HG03175 (cell line): ENCODE results near the gene EFHD1.
"Not testable (repeated sequence)": the region's sequence is repeated elsewhere in the genome, so short reads cannot be mapped to it uniquely, and the experiment has no call there.

Experiments used
- ATAC-seq: cut with Tn5 transposase; IDR thresholded peaks from one replicate; pipeline ENCODE4 v1.9.1; 2021; ENCODE audit warnings: mild to moderate bottlenecking, moderate library complexity; ENCODE audit not compliant: unreplicated experiment

The EFHD1 gene

DNA sequence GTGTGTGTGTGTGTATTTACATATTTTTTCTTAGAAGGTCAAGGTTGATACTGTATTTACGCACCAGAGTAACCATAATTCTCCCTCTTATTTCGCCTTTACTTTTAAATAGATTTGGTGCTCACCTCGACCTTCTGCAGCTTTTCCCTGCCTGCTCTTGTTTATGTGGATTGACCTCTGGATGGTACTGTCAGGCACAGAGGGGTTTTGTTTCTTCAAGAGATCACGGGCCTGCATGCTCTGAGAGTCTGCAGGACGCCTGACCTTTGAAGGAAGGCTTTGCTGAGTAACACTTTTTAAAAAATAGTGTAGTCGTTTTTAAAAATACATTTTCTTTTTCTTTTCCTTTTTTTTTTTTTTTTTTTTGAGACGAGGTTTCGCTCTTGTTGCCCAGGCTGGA lies 18.1 kb upstream of the EFHD1 start:
- no peak for ATAC-seq

DNA sequence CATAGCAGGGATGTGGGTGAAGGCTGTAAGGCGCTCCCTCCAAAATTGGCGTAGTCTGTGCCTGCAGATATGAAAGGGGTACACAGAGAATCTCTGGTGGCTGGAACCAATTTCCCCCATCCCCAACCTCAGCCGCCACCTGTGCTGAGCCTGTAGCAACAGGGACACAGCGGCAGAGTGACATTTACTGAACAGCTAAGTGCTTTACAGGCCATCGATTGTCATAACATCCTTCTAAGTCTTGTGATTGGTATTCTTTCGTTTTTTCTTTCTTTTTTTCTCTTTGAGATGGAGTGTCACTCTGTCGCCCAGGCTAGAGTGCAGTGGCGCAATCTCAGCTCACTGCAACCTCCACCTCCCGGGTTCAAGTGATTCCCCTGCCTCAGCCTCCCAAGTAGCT lies 12.2 kb upstream of the EFHD1 start:
- no peak for ATAC-seq

DNA sequence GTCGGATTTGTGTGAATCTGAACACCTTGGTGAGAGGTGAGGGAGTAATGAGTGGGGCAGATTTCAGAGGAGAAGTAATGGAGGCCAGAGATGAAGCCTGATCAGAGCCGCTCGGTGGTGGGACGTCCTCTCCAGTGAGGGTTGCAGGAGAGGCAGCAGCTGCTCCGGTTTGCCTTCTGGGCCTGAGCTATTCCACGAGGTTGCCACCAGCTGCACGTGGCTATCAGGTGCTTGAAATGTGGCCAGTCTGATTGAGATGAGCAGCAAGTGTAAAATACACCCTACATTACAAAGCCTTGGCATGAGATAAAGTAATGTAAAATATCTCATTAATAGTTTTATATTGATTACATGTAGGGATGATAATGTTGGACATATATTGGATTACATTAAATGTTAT lies 10.8 kb upstream of the EFHD1 start:
- ATAC-seq: no peak

DNA sequence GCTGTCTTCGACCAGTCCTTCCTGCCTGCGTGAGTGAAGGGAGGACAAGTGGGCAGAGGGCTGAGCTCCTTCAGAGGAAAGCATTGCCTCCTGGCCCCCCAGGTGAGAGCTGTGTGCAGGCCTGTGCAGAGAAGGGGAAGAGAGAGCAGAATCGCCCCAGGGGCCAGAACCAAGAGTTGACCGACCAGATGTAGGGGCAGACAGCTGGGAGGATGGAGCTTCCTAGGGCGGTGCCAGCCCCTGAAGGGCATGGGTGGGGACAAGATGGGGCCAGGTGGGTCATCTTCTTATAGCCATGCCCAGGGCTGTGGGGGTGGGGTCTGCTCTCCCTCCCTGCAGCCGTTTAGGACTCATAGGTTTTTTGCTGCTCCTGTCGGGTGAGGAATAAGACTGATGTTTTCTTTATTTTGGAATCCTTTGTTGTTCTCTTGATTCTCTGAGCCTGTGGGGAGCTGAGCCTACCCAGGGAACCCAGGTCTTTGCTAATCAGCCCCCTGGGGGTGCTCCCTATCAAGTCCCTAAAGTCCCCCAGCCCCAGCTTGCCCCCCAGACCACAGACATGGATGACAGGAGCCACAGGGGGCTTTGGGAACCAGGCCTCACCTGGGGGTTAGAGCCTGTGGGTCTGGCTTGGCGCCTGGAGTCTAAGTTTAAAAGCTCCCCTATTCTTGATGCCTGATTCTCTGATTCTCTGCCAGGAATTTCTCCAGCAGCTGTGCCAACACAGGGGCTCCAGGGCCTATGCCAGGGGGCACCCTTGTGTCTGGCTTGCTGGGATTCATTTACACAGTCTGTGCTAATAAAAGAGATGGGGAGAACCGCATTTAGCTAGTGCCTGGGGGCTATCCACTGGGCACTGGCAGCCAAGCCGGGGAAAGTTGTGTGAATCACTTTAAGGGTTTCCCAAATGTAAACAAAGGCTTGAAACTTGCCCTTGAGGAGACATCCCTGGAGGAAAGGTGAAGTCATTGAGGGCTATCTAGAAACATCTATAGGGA lies 9.3 kb upstream of the EFHD1 start:
- ATAC-seq: no peak

DNA sequence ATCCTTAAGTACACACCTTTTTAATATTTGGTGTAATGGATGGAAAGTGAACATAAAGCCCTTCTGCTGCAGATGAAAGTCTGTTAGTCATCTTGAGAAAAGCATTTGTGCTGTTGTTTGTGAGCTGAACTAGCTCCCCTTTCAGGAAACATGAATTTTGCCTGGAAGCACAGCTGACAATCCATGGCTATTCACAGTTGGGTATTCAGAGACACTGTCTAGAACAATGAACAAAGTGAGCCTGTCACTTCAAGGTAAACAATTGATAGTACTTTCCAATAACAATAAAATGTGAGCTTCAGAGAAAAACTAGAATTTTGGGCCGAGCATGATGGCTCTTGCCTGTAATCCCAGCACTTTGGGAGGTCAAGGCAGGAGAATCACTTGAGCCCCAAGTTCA lies 6.8 kb upstream of the EFHD1 start:
- no peak for ATAC-seq

DNA sequence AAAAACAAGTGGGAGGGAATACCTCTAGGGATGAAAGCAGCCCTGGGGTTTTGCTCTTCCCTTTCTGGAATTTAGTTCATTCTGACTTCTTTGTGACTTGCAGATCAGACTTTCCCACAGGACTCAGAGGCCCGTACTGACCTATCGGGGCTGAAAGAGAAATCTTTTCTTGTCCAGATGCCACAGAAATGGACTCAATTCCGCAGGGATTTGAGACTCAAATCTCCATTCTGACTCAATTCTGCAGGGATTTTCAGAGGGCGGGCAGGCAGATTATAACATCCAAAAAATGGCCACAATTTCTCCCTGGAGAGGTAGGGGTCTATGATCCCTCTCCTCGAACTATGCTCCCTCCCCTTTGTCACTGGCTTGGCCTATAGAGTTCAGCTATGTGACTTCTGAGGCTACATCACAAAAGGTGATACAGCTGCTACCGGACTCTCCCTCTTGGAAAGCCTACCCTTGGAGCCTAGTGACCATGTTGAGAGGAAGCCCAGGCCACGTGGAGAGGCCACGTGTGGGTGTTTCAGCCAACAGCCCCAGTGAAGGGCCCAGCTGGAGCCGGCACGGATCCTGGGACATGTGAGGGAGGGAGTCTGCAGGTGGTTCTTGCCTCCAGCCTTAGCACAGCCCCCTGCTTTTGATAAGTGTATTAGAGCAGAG lies 4.8 kb upstream of the EFHD1 start:
- no peak for ATAC-seq

DNA sequence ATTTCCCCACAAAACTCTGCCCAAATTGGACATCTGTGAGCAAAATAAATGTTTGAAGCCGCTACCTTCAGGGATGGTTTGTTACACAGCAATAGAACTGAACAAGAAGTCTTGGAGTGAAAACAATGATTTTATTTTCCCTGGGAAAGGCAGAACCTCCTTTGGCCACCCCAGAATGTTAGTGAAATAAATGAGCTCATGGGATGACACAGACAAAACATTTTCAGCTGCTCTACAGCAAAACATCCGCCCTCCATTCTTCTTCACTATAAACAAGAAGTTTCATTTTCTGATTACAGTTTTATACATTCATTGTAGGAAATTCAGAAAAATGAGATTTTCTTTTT lies 4.3 kb upstream of the EFHD1 start:
- no peak for ATAC-seq

DNA sequence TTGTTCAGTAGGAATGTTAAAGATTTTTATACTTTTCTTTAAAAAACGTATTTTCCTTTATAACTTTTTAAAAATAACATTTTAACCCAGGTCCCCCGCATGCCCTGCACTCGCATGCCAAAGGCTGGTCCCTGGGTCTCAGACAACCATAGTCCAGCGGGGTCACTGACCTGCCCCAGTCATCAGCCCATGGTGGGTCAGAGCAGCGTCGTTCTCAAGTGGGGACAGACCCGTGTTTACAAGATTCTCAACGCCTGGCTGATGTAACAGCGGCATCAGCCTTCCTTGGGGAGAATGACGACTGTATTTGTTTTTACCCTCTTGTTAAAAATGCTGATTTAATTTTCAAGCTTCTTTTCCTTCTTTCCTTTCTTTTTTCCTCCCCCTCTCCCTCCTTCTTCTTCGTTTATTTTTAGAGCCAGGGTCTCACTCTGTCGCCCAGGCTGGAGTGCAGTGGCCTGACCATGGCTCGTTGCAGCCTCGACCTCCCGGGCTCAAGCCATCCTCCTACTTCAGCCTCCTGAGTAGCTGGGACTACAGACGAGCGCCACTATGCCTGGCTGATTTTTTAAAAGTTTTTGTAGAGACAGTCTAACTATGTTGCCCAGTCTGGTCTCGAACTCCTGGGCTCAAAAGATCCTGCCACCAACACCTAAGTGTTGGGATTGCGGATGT lies 1.0 kb upstream of the EFHD1 start:
- no peak for ATAC-seq

DNA sequence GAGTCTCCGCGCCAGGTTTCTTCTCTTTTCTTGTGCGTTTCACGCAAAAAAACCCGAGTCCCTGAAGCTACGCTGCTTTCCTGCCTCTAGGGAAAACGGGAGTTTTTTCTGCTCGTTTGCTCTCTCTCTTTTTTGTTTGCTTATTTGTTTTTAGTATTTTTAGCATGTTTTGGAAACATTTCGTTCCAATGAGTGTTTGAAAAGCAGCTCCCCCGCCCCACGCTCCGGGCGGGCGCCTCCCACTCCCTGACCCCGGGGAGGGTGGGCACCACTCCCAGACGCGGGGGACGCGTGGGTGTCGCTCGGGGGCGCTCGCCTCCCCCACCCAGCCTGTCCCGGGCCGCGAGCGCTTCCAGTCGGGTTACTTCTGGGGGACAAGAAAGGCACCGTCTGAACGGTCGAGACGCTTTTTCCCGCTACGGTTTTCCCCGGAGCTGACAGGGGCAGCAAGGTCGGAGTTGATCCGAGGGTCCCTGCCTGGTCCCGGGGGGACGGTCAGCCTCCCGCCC lies 446 bp upstream of the EFHD1 start:
- ATAC-seq: no peak

DNA sequence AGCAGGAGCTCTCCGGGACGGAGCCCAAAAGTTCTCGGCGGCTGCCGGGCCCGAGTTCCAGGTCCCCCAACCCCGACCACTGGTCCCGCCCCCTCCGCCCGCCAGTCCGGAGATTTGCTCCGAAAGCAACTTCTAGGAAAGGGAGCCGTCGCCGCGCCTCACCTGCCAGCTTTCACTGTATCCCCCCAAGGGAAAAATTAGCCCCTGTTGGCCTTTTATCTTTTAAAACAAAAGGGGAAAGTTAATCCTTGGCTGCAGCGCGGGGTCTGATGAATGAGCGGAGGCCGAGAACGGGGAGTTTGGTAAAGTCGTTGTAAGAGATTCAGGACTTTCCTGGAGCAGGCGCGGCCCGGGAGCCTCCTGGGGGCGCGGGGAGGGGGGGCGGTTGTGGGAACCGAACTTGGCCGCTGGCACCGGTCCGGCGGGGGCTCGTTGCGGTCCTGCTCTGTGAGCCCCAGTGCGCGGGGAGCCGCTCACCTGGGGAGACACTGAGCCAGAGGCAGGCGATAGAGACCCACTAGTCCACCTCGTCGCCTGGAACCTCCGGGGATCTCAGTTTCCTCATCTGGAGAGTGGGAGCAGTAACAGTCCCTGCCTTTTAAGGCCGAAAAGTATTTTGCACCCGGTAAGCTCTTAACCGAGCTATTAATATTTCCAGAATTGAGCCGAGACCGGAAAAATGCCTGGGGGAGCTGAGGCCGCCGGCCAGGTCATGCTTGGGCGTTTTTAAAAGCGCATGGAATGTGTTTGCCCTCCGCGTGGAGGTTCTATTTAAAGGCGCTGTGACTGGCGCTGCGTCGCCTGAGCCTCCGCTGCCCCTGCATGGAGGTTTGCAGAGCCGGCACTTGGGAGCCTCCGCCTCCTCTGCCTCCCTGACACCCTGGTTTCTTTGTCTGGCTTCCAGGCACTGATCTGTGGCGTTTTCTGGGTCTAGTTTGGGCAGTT lies 1.1 kb downstream of the EFHD1 start:
- no peak for ATAC-seq

DNA sequence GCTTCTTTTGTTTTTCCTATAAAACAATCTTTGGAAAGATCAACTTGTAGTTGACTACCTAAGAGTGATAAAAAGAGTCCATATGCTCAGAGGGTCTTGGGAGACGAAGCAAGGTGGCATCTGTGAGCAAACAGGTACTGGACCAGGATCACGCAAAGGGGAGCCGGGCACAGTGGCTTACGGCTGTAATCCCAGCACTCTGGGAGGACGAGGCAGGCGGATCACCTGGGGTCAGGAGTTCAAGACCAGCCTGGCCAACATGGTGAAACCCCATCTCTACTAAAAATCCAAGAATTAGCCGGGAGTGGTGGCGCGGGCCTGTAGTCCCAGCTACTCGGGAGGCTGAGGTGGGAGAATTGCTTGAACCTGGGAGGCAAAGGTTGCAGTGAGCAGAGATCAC lies 2.0 kb downstream of the EFHD1 start:
- not testable (repeated sequence) for ATAC-seq

DNA sequence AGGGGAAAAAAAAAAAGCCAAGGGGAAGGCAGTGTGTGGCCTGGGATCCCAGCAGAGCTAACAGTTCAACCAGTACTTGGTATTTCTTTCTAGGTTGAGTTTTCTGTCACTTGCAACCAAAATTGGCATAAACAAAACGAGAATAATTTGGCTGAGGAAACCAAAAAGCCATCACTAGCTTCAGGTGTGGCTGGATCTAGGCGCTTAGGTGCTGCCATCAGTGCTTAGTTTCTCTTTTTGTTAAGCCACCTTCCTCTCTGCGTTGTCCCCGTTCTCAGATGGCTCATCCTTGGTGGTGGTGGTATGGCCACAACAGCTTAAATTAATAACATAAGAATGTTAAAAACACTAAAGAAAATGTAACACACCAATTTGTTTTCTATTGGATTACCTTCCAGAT lies 2.4 kb downstream of the EFHD1 start:
- ATAC-seq: no peak

DNA sequence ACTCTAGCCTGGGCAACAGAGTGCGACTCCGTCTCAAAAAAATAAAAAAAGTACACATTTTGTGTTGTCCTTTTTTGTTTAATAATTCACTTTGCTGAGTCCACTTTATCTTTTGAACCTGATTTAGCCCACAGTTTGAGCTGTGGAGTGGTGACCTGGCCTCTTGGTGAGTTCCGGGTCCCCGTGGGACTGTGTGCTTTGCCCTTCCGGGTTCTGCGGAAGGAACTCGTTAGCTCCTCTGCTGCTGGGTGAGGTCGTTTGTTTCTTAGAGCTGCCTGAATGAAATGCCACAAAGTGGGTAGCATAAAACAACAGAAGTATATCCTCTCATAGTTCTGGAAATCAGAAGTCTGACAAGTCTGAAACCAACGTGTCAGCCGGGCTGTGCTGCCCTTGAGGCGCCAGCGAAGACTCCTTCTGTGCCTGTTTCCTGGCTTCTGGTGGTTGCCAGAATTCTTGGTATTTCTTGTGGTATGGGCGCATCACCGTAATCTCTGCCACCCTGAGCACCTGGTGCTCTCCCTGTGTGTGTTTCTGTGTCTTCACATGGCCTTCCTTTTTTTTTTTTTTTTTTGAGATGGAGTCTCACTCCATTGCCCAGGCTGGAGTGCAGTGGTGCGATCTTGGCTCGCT lies 3.5 kb downstream of the EFHD1 start:
- no peak for ATAC-seq

DNA sequence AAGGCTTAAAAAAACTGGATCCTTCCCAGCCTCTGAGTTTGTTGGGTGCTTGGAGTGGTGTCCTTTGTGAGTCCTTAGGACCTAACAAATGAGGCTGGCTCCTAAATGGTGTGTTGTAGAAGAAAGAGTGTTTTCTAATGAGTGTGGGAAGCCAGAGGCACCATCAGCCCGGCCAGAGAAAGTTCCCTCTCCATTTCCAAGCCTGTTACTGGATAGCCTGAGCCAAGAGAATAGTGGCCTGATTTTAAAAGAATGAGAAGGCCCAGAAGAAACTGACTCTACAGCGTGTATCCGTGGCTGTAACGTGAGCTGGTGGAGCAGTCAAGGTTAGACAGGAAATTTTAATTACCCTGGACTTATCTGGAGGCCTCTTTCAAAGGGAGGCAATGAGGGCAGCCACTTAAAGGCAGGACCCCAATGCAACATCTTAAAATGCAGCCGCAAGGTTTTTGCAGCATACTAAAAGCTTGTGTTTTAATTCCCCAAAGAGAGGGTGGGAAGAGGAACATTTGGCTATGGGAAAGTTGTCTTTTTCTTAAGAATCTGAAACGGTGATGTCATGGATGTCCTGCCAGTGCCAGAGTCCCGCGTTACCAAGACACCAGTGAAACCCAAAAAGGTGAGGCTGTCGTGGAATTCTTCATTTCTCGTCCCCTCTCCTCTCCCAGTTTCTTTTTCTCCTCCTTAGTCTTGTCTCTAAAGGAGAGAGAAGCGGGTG lies 4.6 kb downstream of the EFHD1 start:
- no peak for ATAC-seq

DNA sequence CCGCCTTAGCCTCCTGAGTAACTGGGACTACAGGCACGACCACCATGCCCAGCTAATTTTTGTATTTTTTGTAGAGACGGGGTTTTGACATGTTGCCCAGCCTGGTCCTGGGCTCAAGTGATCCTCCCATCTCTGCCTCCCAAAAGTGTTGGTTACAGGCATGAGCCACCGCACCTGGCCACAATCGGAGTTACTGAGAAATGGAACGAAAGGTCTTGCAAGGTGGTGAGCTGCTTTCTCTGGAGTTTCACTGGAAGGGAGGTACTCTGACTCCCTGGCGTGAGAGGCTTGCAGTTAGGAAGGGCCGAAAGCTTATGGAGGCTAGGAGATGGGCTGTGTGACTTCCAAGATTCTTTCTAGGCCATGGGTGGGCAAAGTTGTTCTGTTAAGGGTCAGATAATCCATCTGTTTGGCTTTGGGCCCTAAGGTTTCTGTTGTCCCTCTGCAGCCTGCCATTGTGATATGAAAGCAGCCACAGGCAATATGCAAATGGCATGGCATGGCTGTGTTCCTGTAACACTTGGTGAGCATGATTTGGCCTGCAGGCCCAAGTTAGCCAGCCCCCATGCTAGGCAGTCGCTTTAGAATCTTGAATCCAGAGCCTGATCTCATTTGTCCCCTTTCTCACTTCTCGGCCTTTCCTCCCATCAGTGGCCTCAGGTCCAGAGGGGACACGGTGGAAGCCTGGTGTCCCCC lies 7.9 kb downstream of the EFHD1 start:
- ATAC-seq: no peak

DNA sequence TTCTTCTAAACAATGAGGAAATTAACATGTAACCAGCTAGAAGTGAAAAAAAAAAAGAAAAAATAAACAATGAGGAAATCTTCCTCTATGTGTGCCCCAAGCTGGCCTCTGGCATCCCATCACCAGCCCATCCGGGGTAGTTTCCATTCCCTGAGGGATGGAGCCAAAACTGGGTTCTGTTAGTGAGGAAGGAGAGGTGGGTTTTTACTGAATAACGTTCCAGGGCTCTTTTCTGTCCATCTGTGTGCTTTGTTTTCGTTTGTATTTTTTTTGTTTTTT lies 9.7 kb downstream of the EFHD1 start:
- no peak for ATAC-seq

DNA sequence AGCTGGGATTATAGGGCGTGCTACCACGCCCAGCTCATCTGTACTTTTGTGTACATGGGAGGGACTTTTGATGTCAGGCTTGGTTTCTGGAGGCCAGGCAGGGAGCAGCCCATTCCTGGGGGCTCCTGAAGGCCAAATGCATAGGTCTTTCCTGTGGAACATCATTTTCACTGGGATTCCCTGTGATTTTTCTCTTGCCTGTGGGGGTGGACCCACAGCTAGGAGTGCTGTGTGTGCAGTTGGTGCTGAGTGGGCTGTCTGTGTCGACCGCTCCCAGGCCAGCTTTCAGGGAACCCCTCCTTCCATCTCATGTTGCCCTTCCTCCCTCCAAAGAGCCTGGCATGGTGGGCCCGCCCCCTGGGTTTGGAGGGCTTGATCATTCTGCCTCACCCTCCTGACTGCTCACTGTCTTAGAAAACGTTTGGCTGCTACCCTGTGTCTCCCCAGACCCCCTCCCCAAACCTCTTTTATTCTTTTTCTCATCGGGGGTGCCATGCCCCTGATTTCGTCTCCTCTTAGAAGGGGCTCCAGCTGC lies 10.5 kb downstream of the EFHD1 start:
- ATAC-seq: no peak

DNA sequence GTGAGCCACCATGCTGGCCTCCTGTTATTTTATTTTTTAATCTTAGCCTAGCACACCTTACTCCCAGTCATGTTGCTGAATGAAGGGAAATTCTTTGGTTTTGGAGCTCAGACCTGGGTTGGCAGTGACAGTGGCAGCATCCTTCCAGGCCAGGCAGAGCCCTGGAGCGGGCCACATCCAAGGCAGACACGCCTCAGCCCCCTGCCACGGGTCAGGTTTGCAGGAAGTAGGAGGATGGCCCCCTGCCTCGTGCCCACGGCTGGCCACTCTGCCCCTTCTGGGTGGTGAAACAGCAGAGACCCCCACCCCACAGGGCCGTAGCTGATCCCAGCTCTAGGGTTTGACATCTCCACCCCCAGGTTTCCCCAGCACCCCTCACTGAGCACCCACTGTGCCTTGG lies 11.7 kb downstream of the EFHD1 start:
- no peak for ATAC-seq

DNA sequence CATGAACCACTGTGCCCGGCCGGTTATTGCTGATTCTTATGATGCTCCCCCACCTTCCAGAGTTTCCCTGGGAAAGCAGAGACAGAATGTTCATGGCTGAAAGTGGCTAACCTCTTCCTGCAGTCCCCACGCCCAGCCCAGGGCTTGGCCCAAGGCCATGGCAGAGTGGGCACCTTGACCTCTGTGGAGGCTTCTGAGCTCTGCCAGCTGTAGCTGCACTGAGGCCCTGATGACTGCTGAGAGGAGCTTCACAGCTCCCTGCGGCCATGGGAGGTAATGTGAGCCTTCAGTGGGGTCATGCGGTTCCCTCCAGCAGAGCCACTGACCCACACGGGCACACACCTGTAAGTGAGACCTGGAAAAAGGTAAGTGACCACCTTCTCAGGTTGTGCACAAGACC lies 13.3 kb downstream of the EFHD1 start:
- ATAC-seq: no peak
